ENCODE results near the gene HSPG2.

The HSPG2 gene

DNA sequence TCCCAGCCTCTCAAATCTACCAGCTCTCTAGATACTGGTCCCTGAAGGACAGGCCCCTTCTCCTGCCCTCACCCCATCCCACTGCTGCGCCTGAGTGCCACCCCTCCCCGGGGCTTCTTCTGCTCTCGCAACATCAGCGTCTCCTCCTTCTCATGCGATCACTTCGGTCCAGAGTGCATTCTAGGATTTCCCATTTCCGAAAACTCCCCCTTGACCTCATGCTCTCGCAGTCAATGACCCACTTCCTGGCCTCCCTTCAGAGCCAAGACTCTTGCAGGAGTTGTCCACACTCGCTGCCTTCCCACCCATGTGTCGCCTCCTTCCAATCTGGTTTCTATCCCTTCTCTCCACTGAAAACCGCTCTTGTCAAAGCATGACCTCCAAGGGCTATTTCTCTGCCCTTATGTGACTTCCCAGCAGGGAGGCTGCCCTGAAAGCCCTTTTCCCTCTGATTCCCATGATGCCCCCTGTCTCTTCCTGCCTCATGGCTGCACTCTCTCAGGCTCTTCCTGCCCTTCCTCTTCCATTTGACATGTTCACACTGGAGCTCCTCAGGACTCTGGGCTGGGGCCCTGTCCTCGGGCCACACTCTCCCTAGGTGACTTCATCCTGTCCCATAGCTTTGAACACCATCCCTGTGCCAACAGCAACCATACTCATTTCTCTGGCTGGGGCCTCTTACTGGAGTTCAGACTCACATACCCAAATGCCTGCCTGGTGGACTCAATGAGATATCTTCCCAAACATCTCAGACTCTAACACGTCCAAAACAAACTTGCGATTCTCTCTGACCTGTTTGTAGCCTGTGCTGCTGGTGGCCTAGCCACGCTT, 79.1 kb downstream of the HSPG2 start:
- no peak for FAIRE-seq

DNA sequence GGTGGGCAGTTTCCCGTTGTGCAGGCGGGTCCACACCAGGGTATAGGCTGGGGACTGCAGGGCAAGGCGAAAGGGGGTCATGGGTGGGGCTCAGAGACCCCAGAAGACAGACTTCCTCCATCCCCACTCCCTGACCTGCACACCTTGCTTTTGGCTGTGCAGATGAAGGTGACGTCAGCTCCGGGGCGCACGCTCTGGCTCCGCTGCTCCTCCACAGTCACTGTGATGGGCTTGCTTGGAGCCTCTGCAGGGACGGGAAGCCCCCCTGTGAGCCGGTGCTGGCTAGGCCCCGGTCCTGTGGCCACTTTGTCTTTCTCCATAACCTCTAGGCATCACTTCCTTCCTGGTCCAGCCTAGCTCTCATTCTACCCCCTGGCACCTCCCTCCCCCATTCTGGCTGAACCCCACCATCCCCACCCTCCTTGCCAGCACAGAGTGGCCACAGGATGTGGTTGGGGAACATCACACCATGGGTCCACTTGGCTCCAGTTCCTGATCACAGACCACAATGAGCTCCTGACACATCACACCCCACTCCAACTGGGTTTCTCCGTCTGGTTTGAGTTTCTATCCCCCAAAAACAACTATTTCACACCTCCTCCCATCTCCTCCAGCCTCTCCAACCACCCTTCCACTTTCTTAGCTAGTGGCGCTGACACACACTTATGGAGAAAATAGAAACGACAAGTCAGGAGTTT, 79.8 kb downstream of the HSPG2 start:
- FAIRE-seq, result no peak

- no peak for FAIRE-seq
Measured at GRCh38 chr1:21855257-21856096, 81.6 kb downstream of the HSPG2 start.

DNA sequence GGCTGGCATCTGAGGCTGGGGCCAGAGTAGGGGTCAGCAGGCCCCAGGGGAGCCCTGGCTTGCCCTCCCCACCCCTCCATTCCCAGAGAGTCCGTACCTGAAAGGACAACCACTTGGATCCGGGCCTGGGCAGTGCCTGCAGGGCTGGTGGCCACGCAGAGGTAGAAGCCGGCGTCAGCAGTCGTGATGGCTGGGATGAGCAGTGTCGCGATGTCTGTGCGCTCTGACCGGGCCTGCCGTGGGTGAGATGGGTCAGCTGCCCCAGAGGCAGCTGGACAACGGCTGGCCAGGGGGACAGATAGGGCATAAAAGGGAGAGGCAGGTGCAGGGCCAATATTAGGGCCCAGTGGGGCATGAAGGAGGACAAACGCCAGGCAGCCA, 82.4 kb downstream of the HSPG2 start:
- FAIRE-seq, result no peak

- no peak for FAIRE-seq
Measured at GRCh38 chr1:21854090-21854750, 82.9 kb downstream of the HSPG2 start.

GRCh38 chr1:21853131-21853427, 84.0 kb downstream of the HSPG2 start:
- FAIRE-seq, result no peak

DNA sequence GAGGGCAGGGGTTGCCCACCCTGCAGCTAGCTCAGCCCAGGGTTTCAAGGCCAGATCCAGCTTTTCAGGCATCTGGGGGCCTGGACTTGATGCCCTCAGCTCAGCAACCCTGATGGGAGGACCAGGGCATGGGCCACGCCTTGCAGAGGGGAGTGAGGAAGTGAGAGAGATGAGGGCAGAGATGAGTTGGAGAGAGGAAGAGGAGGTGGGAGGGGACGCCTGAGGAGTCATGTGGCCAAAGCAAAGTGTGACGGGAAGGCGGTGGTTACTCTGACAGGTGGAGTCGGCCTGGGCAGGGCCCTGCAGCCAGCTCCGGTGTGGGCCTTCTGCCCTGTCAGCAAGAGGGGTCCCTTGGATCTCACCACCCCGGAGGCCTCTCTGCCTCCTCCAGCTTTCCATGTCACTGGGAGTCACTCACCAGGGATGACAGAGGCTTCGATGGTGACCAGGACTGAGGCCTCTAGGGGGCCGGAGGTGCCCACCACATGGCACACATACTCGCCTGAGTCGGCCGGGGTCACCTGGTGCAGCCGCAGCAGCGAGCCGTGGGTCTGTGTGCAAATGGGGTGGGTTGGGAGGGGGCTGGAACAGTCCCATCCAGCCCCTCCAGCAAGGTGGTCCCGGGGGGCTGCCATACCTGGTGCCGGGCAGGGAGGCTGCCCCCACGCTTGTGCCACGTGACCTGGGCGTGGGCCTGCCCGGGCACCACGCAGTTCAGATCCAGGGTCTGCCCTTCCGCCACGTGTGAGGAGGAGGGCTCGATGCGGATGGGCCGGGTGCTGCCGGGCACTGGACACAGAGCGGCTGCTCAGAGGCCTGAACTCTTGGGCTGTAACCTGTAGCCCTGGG, 84.6 kb downstream of the HSPG2 start:
- no peak for FAIRE-seq

- FAIRE-seq, result no peak
Measured at GRCh38 chr1:21851430-21852250, 85.5 kb downstream of the HSPG2 start.

GRCh38 chr1:21849909-21850576, 87.1 kb downstream of the HSPG2 start:
- FAIRE-seq, result no peak

DNA sequence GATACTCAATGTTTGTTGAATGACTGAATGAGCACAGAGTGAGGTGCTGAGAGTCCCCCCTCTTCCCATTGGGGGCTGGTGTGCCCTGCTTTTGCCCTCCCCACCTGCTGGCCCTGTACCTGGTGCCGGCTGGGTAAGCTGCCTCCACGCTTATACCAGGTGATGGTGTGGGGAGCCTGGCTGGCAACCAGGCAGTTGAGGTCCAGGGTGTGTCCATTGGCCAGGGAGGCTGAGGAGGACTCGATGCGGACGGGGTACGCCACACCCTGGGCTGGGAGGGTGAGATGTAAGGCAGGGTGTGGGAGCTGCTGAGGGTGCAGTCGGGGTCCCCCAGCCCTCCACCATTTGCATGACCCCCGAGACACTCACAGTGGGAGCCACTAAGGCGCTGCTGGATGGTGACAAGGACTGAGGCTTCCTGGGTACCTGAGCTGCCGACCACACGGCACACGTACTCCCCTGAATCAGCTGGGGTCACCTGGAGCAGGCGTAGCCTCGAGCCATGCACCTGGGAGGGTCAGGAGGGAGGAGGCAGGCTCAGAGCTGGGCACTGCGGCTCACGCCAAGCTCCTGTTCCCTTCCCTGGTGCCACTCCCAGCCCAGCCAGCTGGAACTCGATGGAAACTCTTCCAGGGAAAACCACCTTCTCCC, 88.5 kb downstream of the HSPG2 start:
- FAIRE-seq, result no peak

- FAIRE-seq, result no peak
Measured at GRCh38 chr1:21847223-21848205, 89.6 kb downstream of the HSPG2 start.

DNA sequence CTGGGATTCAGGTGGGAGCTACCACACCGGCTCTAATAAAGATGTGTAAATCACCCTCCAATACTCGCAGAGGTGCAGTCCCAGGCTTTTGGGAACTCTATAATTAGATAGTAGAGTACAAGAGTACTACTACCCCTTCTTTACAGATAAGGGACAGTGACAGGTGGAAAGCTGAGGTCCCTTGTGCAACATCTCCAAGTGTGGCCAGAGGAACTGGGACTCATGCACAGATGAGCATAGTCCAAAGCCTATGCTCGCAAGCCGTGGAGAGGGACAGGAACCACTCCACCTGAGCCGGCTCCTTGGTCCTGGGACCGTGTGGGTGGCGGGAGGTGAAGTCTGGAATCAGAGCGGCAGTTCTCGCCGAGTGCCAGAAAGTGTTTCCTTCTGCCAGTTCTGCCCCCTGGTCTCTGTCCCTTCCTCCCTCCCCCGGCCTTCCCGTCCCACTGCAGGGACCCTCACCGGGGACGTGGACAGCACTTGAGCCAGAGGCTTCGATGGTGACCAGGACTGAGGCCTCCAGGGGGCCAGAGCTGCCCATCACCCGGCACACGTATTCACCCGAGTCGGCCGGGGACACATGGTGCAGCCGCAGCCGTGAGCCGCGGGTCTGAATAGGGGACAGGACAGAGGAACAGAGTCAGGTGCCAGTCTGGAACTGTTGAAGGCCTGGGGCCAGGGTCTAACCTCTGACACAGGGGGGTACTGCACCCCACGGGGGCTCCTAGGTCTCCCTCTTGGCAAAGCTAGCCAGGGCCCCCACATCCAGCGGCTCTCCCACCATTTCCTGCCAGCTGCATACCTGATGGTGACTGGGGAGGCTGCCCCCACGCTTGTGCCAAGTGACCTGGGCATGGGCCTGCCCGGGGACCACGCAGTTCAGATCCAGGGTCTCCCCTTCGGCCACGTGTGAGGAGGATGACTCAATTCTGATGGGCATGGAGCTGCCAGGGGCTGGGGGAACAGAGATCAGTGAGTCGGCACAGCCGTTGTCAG, 91.2 kb downstream of the HSPG2 start:
- no peak for FAIRE-seq

DNA sequence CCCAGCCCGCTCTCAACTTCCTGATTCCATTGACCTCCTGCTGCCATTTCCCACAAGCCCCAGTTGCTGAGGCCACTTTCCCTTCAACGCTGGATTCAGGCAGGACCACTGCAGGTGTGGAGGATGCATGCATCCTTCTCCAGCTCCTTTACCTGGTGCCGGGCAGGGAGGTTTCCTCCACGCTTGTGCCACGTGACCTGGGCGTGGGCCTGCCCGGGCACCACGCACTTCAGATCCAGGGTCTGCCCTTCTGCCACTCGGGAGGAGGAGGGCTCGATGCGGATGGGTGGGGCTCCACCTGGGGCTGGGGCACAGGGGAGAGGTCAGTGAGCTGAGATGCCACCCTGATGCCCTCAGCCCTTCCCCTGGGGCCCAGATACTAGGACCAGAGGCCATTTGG, 93.1 kb downstream of the HSPG2 start:
- no peak for FAIRE-seq

DNA sequence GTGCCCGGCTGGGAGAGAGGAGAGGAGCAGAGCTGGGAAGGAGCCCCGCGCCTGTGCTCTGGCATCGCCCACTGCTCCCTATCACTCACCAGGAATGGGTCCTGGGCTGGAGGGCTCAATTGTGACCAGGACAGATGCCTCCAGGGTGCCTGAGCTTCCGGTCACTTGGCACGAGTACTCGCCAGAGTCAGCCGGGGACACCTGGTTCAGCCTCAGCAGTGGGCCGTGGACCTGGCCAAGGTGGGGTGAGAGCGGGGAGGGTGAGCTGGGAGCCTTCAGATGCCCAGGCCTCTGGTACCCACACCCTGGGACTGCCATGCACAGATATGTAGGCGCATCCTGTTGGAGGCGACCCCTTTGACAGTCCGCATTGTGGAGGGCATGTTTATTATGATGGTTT, 93.9 kb downstream of the HSPG2 start:
- FAIRE-seq, result no peak

DNA sequence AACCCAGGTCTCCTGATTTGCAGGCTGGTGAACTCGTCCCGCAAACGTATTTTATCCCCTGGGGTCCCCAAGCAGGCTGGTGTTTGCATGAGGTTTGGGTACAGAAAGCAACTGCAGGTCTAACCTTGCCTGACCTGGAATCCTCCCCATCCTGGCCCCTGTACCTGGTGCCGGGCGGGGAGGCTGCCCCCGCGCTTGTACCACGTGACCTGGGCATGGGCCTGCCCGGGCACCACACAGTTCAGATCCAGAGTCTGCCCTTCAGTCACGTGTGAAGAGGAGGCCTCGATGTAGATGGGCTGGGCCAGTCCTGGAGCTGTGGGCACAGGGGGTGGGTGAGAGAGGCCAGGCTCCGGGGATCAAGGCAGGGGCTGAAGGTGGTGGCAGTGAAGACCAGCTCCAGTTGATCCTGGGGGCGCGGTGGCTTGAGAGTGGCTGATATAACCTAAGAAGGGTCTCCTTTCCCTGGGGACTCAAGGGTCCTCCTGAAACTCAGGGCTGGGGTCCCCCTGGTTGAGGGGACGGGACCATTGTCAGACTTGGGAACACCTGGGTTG, 94.4 kb downstream of the HSPG2 start:
- no peak for FAIRE-seq

GRCh38 chr1:21841852-21842466, 95.2 kb downstream of the HSPG2 start:
- FAIRE-seq, result no peak

- FAIRE-seq, result no peak
Measured at GRCh38 chr1:21840981-21841380, 96.1 kb downstream of the HSPG2 start.

All from A204.1 (cell line).